Left lobe of liver (tissue), 2 donors: Measurements from ENCODE around the gene IRX4. TPM values are rescaled to one million over a fixed set of nuclear protein-coding genes. Genes with fewer than 3 reads are reported as not detected.
"Not testable (repeated sequence)": the region's sequence is repeated elsewhere in the genome, so short reads cannot be mapped to it uniquely, and the experiment has no call there.

Experiments
- ATAC-seq: fragments of 200-7000 bp; cut with Tn5 transposase; one replicate; pipeline ENCODE4 v1.9.1; 2020; ENCODE audit warnings: mild to moderate bottlenecking, moderate library complexity
- DNase-seq: peaks from one replicate; pipeline ENCODE4 v3.0.0-alpha.2; 2020; ENCODE audit warnings: low spot score
- total RNA-seq: library from RNA; stranded (reverse); gene quantifications from one replicate; pipeline ENCODE4 v1.2.1, GENCODE V29; 2021
- donor health status: DM: no; HTN: no; CAD: no; lungs with moderate emphysema.
- donor health status: DM: no; HTN: yes; CAD: no.

IRX4 gene
- total RNA-seq, 1 donor from 2014 or later, result not detected

DNA sequence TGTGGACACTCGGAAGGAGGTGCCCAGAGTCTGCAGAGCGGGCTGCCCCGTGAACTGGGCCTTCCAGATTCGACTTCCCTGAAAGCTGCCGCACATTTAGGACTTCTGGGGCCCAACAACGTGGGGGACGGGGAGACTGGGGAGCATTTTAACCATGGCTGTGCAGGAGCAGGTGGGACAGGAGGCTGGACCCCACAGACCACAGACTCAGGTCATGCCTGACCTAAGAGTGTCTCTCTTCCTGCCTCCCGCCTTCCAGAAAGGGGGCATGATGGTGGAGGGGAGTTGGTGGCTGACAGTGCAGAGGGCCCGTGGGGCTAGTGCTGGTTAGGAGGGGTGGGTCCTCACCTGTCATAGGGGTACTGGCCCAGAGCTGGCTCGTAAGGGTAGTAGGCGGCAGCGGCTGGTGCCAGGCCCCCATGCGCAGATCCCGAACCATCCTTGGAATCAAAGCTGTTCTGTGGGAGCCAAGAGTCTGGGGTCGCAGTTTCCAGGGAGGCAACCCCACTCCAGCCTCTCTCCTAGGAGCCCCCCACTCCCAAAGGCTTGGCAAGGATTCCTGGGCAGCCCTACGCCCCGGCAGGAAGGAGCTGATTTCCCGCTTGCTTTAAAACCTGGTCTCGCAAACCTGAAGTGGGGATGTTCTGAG lies 2.2 kb downstream of the IRX4 start:
- ATAC-seq (no peak), DNase-seq (no peak)

DNA sequence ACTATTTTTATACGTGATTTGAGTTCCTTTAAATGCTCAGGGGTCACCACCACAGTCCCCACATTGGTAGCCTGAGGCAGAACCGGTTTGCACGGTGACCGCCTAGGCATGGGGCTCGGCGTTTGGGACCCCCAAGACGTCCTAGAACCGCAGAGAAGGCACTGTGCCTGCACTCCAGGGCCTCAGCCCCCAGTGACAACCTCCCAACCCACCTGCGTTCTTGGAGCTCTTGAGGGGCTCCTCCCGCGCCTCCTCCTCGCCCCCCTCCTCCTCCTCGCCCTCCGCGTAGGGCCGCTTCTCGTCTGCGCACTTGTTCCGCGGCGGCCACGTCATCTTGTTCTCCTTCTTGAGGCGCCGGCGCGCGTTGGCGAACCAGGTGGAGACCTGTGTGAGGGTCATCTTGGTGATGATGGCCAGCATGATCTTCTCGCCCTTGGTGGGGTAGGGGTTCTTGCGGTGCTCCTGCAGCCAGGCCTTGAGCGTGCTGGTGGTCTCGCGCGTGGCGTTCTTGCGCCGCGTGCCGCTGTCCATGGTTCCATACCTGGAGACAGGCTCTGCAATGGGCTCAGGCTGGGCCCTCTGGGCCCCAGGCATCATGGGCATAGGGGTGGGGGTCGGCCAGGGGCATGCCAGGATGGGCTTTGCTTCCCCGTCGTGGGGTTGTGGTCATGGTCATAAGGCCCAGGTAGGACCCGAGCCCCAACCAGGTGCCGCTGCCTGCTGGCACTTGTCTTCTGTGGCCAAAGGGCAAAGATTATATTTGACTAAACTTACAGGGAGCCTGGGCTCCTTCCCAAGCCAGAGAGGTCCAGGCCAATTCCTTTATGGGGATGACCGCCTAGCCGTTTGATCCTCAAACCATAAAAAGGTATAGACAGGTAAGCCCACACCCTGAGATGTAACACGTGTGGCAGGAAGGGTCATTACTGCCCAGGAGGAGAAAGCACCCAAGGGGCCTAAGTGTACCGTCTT lies 3.1 kb downstream of the IRX4 start:
- DNase-seq (no peak), ATAC-seq (peak; percentile 71)

DNA sequence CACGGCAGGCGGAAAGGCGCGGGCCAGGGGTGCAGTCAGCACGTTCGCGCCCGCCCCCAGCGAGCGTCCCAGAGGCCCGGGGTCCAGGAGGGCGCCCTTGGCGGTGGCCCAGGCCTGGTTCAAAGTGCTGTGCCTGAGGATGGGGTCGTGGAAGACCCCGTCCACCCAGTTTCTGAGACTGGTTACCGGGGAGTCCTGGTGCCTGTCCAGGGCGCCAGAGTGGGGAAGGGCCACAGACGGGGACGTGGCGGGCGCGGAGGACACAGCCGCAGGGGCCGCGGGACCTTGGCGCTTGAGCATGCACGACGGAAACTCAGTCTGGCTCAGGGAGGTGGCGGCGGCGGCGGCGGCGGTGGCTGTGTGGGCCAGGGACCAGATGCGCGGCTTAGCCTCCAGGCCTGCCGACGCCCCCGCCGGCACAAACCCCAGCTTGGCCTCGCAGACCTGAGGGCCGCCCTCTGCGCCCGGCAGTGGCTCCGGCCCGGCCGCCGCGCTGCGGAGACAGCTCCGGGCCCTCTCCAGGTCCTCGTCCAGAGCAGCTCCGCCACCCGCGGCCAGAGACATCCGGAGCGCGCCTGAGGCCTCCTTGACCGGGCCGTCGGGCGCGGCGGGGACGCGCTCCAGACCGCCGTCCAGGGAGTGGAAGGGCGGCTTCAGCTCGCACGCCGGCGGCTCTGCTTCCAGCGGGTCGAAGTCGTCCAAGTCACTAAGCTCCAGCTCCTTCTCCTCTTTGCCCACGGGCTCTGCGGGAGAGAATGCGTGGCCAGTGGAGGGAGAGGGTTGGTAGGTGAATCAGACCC lies 4.5 kb downstream of the IRX4 start:
- ATAC-seq (no peak), DNase-seq (no peak)

DNA sequence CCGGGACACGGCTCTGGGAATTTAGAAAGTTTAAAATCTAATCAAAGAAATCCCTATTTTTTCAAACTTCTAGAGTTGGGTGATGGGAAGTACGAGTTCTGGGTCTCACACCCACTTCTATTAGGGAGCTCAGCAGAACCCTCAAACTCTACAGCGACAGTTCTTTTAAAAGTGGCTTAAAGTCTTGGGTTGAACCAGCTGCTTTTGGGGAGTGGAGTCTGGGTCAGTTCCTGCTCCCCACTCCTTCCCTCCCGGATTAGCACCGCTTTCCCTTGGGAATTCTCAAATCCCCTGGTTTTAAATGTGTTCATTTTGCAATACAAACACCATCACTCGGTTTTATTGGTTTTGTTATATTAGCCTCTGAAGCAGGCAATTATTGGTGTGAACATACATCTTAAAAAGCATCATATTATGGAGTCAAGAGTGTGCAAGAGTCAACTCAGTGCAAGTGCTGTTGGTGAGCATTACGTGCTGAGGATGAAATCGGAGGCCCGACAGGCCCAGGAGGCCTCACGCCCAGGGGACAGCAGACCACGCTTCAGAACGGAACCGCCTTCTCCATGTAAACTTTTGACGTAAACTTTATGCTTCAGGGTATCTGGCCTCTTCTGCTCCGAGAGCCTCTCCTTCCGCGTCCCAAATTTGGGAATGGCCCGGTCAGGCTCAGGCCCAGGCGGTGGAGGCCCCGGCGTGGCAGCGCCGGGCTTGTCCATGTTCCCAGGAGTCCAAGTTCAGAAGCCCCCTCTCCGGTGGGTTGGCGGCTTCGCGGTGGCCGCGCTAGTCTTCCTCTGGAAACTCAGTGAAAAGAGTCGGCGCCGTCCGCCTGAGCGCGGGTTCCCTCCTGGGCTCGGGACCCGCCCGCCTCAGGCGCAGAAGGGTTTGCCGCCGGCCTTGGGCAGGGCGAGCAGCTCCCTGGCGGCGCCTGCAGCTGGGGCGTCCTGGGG lies 5.3 kb downstream of the IRX4 start:
- no peak for ATAC-seq
- no peak for DNase-seq

DNA sequence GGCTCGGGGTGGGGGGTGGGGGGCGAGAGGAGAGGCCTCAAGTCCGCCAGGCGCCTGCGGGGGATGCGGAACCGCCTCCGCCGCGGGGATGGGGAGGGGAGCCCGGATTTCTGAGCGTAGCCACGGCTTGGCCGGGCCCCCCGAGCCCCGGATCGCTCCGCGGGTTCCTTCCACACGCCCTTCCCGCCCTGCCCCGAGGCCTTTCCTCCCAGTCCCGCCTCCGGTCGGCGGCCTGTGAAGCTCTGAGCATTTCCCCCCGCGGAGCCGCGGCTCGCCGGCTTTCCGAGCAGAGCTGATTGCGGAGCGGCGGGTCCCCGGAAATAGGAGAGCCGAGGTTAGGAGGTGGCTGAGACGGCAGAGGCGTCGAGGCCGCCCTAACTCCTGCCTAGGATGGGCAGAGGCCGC lies 6.1 kb downstream of the IRX4 start:
- no peak for ATAC-seq
- no peak for DNase-seq

DNA sequence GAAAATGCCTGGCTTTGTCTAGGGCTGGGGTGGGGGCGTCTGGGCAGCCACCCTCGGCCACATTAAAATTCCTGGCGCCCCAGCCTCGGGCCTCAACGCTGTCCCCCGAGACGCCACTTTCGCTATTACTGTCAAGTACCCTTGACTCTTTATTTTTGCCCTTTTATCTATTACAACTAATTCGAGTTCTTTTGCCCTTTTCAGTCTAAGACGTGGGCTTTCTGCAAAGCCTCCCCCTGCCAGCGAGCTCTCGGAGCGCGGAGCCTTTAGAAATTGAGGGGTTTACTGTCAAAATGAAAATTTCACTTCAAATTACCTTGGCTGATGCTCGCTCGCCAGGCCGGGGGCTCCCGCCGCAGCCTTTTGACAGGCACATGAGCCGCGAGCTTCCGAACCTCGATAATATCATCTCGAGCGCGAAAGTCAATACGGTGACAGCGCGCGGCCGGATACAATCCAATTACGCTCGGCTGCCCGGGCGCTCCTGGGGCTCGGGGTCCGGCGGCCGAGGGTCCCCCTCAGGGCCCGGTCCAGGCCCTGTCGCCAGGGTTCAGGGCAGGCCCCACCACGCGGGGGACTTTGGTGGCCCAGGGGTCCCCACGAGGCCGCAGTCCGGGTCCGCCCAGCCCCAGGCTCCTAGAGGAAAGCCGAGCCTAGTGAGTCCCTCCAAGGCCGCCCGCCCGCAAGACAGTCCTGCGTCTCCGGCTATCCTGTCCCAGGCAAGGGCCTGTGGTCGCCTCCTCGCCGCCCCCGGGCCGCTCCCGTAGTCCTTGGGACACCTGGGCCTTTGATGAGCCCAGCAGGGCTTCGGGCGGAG lies 6.7 kb downstream of the IRX4 start:
- ATAC-seq (no peak), DNase-seq (no peak)

DNA sequence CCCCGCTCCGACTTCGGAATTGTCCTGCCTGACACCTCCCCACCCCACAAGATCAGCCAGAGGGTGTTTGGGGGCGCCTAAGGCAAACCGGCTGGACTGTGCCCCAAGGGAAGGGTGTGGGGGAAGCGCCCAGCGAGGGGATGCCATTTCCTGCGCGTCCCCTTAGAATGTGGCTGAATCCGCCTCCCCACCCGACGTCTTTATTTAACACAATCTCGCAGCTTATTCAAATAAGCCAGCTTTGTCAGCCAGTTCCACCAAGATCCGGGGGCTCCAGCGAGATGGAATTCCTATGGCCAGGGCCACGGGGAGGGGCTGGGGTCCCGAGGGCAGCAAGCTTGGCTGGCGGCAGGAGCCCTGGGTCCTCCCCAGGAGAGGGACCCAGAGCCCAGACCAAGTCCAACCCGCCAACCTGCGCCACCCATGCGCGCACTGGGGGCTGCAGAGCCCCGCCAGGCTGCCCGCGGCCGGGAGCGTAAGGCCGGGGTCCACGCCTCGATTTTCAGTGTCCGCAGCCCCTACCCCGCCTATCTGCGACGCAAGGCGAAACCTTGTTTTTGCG lies 7.4 kb downstream of the IRX4 start:
- no peak for ATAC-seq
- no peak for DNase-seq

DNA sequence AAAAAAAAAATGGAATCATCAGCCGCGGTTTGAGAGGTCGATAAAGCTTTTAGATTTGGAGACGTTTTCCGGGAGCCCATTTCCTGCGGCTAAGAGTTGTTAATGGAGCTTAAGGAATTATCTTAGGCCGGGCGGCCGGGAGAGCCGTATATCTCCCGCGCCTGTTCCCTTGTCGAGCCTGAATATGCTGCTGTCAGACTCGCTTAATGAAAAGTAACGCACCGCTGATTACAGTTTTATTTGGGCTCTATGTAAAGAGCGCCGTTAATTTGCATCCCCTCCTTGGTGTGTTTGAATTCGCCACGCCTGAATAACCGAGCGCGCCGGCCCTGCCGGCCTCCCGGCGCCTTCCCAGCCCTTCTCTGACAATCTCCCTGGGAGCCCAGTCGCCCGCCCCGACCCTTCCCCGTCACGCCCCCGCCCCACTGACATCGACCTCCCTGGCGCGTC lies 7.9 kb downstream of the IRX4 start:
- ATAC-seq (no peak), DNase-seq (no peak)

DNA sequence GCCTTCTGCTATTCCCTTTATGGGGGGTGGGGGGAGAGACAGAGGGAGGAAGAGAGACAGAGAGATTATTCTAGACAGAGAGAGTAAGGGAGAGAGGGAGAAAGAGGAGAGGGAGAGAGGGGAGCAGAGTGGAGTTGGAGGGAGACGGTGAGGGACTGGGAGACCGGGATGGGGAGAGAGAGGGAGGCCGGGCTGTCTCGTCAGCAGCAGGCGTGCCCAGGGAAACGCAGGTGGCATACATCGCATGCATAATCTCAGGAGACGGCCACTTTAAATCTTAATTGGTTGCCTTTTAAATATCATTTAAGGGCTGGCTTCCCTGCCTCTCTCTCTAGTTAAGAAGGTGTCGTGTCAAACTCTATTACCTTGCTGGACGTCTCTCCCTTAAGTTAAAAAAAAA lies 8.4 kb downstream of the IRX4 start:
- DNase-seq, result no peak
- no peak for ATAC-seq

DNA sequence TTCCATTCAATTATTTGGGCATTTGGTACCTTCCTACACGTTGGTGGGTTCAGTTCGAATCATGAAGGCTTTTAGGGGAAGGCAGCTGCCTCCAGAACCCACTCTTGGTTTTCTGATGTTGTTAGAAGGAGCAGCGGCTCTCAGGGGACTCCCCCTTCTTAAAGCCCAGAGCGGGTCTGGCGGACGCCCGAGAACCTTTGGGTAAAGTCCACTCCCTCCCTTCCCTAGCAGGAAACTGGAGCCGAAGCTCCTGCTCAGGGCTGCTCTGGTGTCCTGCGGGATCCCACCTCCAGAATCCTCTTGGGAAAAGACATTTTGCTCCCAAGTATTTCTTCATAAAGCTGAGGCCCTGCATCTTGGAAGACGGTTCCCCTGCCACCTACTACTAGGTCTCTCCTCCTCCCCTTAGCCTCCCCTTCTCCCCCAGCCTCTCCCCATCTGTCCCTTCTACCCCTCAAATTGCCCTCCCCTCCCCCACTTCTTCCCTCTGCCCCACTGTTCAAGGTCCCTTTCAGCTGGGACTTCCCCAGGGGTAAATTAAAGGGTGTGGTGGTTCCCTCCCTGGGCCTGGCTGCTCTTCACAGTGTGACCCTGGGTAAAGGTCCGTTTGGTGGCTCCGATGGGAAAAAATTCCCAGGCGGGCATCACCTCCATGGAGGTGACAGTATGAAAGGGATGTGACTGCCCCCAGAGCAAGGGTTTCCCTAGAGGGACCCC lies 9.3 kb downstream of the IRX4 start:
- no peak for DNase-seq
- ATAC-seq, result peak; percentile 32

DNA sequence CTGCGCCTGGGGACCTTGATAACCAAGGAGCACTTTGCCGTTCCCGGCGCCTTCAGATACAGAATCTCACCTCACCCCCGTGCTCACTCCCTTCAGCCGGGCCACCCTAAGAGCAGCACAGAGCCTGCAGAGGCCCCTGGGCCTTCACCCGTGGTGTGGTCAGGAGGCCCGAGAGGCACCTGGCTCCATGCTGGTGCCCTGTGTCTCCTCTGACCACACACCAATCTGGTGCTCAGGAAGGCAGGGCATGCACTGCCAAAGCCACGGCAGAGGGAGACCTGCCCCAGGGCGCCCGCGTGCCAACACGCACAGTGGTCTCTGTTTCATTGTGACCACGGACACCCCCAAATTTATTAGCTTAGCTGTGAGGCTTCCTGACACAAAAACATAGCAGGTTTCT lies 11.3 kb downstream of the IRX4 start:
- DNase-seq (no peak), ATAC-seq (no peak)

DNA sequence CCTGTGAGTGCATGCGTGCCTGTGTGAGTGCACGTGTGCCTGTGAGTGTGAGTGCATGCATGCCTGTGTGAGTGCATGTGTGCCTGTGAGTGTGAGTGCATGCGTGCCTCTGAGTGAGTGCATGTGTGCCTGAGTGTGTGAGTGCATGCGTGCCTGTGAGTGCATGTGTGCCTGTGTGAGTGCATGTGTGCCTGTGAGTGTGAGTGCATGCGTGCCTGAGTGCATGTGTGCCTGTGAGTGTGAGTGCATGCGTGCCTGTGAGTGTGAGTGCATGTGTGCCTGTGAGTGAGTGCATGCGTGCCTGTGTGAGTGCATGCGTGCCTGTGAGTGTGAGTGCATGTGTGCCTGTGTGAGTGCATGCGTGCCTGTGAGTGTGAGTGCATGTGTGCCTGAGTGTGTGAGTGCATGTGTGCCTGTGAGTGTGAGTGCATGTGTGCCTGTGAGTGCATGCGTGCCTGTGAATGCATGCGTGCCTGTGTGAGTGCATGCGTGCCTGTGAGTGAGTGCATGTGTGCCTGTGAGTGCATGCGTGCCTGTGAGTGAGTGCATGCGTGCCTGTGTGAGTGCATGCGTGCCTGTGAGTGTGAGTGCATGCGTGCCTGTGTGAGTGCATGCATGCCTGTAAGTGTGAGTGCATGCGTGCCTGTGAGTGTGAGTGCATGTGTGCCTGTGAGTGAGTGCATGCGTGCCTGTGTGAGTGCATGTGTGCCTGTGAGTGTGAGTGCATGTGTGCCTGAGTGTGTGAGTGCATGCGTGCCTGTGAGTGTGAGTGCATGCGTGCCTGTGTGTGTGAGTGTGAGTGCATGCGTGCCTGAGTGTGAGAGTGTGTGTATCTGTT lies 12.1 kb downstream of the IRX4 start:
- DNase-seq, ATAC-seq: not testable (repeated sequence)

DNA sequence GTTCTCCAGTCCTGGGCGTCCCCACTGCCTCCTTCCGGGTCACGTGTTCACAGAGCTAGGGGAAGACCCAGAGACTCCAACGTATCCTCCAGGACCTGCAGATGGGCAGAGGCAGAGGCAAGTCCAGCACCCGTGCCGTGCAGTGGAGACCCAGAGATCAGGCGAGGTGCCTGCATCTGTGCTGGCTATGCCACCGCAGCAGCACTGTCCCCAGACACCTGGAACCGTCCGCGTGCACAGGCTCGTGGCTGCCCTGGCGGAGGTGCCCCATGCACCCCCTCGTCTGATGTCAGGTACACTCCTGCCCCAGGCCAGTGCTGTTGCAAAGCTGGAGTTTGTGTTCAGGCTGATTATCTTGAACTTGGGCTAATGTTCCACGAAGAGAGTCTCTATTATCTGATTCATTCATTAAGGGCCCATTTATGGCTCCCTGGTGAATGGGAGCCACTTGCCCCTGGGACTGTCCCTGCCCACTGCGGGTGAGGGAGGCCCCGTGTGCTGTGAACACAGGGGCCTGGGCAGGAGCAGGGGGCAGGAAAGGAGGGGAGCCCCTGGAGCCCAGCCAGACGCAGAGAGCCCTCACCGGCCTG lies 13.7 kb downstream of the IRX4 start:
- DNase-seq (no peak), ATAC-seq (no peak)

DNA sequence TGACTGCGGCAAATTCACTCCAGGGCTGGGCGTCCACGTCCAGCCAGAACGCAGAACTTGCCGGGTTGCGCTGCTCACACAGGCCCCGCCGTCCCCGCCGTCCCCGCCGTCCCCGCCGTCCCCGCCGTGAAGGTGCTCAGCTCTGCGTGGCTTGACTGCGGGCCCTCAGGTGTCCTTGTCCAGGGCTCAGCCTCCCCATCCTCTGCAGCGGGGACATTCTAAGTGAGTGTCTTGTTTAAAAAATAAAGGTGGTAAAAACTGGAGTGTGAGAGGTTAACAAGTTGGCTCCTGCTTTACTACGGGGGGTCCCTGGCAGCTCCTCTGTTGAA lies 14.9 kb downstream of the IRX4 start:
- ATAC-seq (no peak), DNase-seq (no peak)

DNA sequence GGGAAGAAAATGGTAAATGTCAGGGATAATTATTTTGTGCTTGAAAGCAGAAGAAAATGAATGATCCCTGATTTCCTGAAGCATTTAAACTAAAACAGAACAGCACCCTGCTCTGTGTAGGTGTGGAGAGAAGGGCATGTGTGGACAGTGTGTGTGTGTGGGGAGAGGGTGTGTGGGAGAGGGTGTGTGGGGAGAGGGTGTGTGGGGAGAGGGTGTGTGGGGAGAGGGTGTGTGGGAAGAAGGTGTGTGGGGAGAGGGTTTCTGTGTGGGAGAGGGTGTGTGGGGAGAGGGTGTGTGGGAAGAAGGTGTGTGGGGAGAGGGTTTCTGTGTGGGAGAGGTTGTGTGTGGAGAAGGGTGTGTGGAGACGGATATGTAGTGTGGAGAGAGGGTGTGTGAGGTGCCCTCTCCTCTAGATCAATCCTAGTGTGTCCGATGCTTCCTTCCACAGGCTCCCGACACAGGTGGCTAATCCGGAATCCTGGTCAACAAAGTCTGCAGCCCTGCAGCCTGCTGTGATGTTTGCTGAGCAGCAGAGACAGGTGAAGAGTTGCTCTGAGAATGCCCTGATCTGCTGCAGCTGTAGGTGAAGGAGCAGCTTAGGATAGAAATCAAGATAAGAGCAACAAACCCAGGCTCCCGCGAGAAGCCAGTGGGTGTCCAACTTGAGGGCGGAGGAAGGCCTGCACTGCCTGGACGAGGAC lies 15.5 kb downstream of the IRX4 start:
- no peak for DNase-seq
- no peak for ATAC-seq

DNA sequence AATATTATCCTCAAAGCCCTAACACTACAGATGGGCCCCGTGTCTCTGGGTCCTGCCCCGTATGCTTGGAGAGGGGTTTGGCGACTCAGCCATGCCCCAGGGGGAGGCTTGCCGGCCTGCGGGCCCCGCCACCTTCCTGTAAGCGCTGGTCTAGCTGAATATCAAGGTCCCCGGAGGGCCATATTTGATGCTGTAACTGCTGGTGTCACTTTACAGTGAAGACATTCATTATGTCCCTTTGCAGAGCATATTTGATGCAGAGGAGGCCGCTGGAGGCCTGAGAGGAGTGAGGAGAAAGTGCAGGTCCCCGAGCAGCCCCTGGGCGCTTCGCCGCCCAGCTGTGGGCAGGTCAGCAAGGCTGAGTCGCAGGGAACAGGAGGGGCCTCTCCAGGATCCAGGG lies 16.8 kb downstream of the IRX4 start:
- ATAC-seq (no peak), DNase-seq (no peak)

DNA sequence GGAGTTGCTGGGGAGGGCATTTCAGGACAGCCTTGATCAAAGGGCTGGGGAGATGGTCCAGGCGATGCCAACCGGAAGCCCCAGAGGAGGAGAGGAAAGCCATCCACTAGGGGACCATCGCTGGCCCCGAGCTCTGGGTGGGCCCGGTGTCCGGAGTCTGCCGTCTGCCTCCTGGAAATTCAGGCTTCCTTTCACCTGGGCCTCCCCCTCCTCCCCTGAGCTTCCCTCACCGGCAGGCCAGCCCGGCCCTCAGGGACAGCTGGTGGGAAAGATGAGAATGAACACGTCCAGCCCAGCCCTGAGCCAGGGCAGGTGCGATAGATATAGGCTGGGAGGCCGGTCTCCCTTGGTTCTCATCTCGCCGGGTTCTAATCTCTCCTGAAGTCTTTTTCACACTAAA lies 17.2 kb downstream of the IRX4 start:
- no peak for DNase-seq
- ATAC-seq, result no peak
